ENCODE results near the gene MS4A5. TPM values are rescaled to one million over a fixed set of nuclear protein-coding genes. Genes with fewer than 3 reads are reported as not detected.

MS4A5 gene
- total RNA-seq = not detected

- Mint-ChIP-seq H3K36me3 (ENCODE audit: low read depth) (no peaks in the 10 kb centered on the region), H3K4me1 (ENCODE audit: low read depth) (no peaks in the 10 kb centered on the region), H3K4me3 (no peak within 1 kb of the TSS), H3K27ac (no peak within 1 kb of the TSS), H3K9me3 (no peaks in the 10 kb centered on the region), H3K27me3 (ENCODE audit: low read depth) (peaks cover 11% of the 10 kb centered on the region)
- CTCF ChIA-PET = interaction anchor here (0.6 kb wide), 1 partner anchor 338 kb away, joined by 3 read pairs; no protein-coding TSS in a partner anchor
- intact Hi-C loops (cut with micrococcal nuclease) = no loop called here
- DNase-seq = no peak
These were observed at the start of gene MS4A5 for GRCh38 chr11:60429272-60429671. TSS of gene MS4A5 (plus strand) at chr11:60429572. CDS start at chr11:60429675, 103 bp downstream.

- no peaks in the 10 kb centered on the region for H3K4me1 Mint-ChIP-seq (ENCODE audit: low read depth)
- CTCF ChIA-PET = no interaction called here
- peaks cover 10% of the 10 kb centered on the region for H3K27me3 Mint-ChIP-seq (ENCODE audit: low read depth)
- H3K4me3 Mint-ChIP-seq = no peak overlapping the region
- no peak for DNase-seq
- H3K36me3 Mint-ChIP-seq (ENCODE audit: low read depth) = no peaks in the 10 kb centered on the region
- H3K27ac Mint-ChIP-seq = no peak overlapping the region
- no peaks in the 10 kb centered on the region for H3K9me3 Mint-ChIP-seq
- intact Hi-C loops (cut with micrococcal nuclease) = no loop called here
These were observed 40.0 kb upstream of the MS4A5 start for GRCh38 chr11:60389279-60389910.

GRCh38 chr11:60390419-60390818 lies 39.0 kb upstream of the MS4A5 start:
- H3K4me1 Mint-ChIP-seq (ENCODE audit: low read depth) = no peaks in the 10 kb centered on the region
- intact Hi-C loops (cut with micrococcal nuclease) = no loop called here
- no peak overlapping the region for H3K27ac Mint-ChIP-seq
- no peaks in the 10 kb centered on the region for H3K9me3 Mint-ChIP-seq
- H3K27me3 Mint-ChIP-seq (ENCODE audit: low read depth) = peaks cover 10% of the 10 kb centered on the region
- no peaks in the 10 kb centered on the region for H3K36me3 Mint-ChIP-seq (ENCODE audit: low read depth)
- no peak for DNase-seq
- CTCF ChIA-PET = no interaction called here
- H3K4me3 Mint-ChIP-seq = no peak overlapping the region

GRCh38 chr11:60392361-60392760 lies 37.0 kb upstream of the MS4A5 start:
- CTCF ChIA-PET = no interaction called here
- Mint-ChIP-seq H3K36me3 (ENCODE audit: low read depth) (no peaks in the 10 kb centered on the region), H3K4me3 (no peak overlapping the region), H3K9me3 (no peaks in the 10 kb centered on the region), H3K4me1 (ENCODE audit: low read depth) (no peaks in the 10 kb centered on the region), H3K27me3 (ENCODE audit: low read depth) (peaks cover 9% of the 10 kb centered on the region), H3K27ac (no peak overlapping the region)
- DNase-seq = no peak
- intact Hi-C loops (cut with micrococcal nuclease) = no loop called here

- CTCF ChIA-PET = no interaction called here
- no peaks in the 10 kb centered on the region for H3K36me3 Mint-ChIP-seq (ENCODE audit: low read depth)
These were observed 36.4 kb upstream of the MS4A5 start for GRCh38 chr11:60393016-60393415.

GRCh38 chr11:60394666-60395380 lies 34.5 kb upstream of the MS4A5 start:
- CTCF ChIA-PET = no interaction called here
- DNase-seq = no peak
- Mint-ChIP-seq H3K27me3 (ENCODE audit: low read depth) (peaks cover 5% of the 10 kb centered on the region), H3K4me3 (no peak overlapping the region), H3K9me3 (no peaks in the 10 kb centered on the region), H3K4me1 (ENCODE audit: low read depth) (no peaks in the 10 kb centered on the region), H3K36me3 (ENCODE audit: low read depth) (no peaks in the 10 kb centered on the region), H3K27ac (no peak overlapping the region)
- intact Hi-C loops (cut with micrococcal nuclease) = no loop called here

More at GRCh38 chr11:60393016-60393415, 36.4 kb upstream of the MS4A5 start:
- Mint-ChIP-seq H3K4me3 (no peak overlapping the region), H3K27ac (no peak overlapping the region), H3K27me3 (ENCODE audit: low read depth) (peaks cover 12% of the 10 kb centered on the region), H3K9me3 (no peaks in the 10 kb centered on the region), H3K4me1 (ENCODE audit: low read depth) (no peaks in the 10 kb centered on the region)
- no peak for DNase-seq
- intact Hi-C loops (cut with micrococcal nuclease) = no loop called here

GRCh38 chr11:60396382-60396781 lies 33.0 kb upstream of the MS4A5 start, which contains the start of gene MS4A14:
TSS of gene MS4A14 (plus strand) at chr11:60396459. CDS start at chr11:60396579, 120 bp downstream.
- H3K36me3 Mint-ChIP-seq (ENCODE audit: low read depth) = no peaks in the 10 kb centered on the region
- CTCF ChIA-PET = no interaction called here
- H3K9me3 Mint-ChIP-seq = no peaks in the 10 kb centered on the region

GRCh38 chr11:60396799-60397198 lies 32.6 kb upstream of the MS4A5 start:
- Mint-ChIP-seq H3K4me3 (no peak overlapping the region), H3K9me3 (no peaks in the 10 kb centered on the region), H3K27ac (no peak overlapping the region), H3K36me3 (ENCODE audit: low read depth) (no peaks in the 10 kb centered on the region), H3K27me3 (ENCODE audit: low read depth) (peaks cover 5% of the 10 kb centered on the region), H3K4me1 (ENCODE audit: low read depth) (no peaks in the 10 kb centered on the region)
- no peak for DNase-seq
- intact Hi-C loops (cut with micrococcal nuclease) = no loop called here
- CTCF ChIA-PET = no interaction called here

More at GRCh38 chr11:60396382-60396781, 33.0 kb upstream of the MS4A5 start, which contains the start of gene MS4A14:
- DNase-seq = no peak
- H3K4me1 Mint-ChIP-seq (ENCODE audit: low read depth) = no peaks in the 10 kb centered on the region
- no peak within 1 kb of the TSS for H3K4me3 Mint-ChIP-seq
- intact Hi-C loops (cut with micrococcal nuclease) = no loop called here
- H3K27ac Mint-ChIP-seq = no peak within 1 kb of the TSS
- peaks cover 5% of the 10 kb centered on the region for H3K27me3 Mint-ChIP-seq (ENCODE audit: low read depth)

- H3K27me3 Mint-ChIP-seq (ENCODE audit: low read depth) = peaks cover 12% of the 10 kb centered on the region
- no peak overlapping the region for H3K4me3 Mint-ChIP-seq
- CTCF ChIA-PET = no interaction called here
- no peak for DNase-seq
- no peaks in the 10 kb centered on the region for H3K36me3 Mint-ChIP-seq (ENCODE audit: low read depth)
- H3K4me1 Mint-ChIP-seq (ENCODE audit: low read depth) = no peaks in the 10 kb centered on the region
- no peak overlapping the region for H3K27ac Mint-ChIP-seq
- no peaks in the 10 kb centered on the region for H3K9me3 Mint-ChIP-seq
- intact Hi-C loops (cut with micrococcal nuclease) = no loop called here
These were observed 9.4 kb upstream of the MS4A5 start for GRCh38 chr11:60420015-60420414.

- H3K27me3 Mint-ChIP-seq (ENCODE audit: low read depth) = peaks cover 3% of the 10 kb centered on the region
- no peaks in the 10 kb centered on the region for H3K4me1 Mint-ChIP-seq (ENCODE audit: low read depth)
- CTCF ChIA-PET = no interaction called here
These were observed 6.8 kb upstream of the MS4A5 start for GRCh38 chr11:60422609-60423008.

GRCh38 chr11:60428517-60428916 lies 855 bp upstream of the MS4A5 start:
- CTCF ChIA-PET = no interaction called here
- Mint-ChIP-seq H3K4me1 (ENCODE audit: low read depth) (no peaks in the 10 kb centered on the region), H3K36me3 (ENCODE audit: low read depth) (no peaks in the 10 kb centered on the region), H3K27ac (no peak overlapping the region), H3K9me3 (no peaks in the 10 kb centered on the region), H3K27me3 (ENCODE audit: low read depth) (peaks cover 11% of the 10 kb centered on the region), H3K4me3 (no peak overlapping the region)
- no peak for DNase-seq
- intact Hi-C loops (cut with micrococcal nuclease) = no loop called here

More at GRCh38 chr11:60422609-60423008, 6.8 kb upstream of the MS4A5 start:
- no peak for DNase-seq
- H3K27ac Mint-ChIP-seq = no peak overlapping the region
- no peaks in the 10 kb centered on the region for H3K9me3 Mint-ChIP-seq
- no peaks in the 10 kb centered on the region for H3K36me3 Mint-ChIP-seq (ENCODE audit: low read depth)
- no peak overlapping the region for H3K4me3 Mint-ChIP-seq
- intact Hi-C loops (cut with micrococcal nuclease) = no loop called here

- Mint-ChIP-seq H3K4me1 (ENCODE audit: low read depth) (no peaks in the 10 kb centered on the region), H3K4me3 (no peak overlapping the region), H3K9me3 (no peaks in the 10 kb centered on the region), H3K36me3 (ENCODE audit: low read depth) (no peaks in the 10 kb centered on the region), H3K27me3 (ENCODE audit: low read depth) (peaks cover 11% of the 10 kb centered on the region), H3K27ac (no peak overlapping the region)
- no peak for DNase-seq
- CTCF ChIA-PET = no interaction called here
- intact Hi-C loops (cut with micrococcal nuclease) = no loop called here
These were observed 1.9 kb downstream of the MS4A5 start for GRCh38 chr11:60431251-60431650.

- Mint-ChIP-seq H3K4me3 (no peak overlapping the region), H3K27ac (no peak overlapping the region), H3K36me3 (ENCODE audit: low read depth) (no peaks in the 10 kb centered on the region), H3K27me3 (ENCODE audit: low read depth) (peaks cover 8% of the 10 kb centered on the region), H3K9me3 (no peaks in the 10 kb centered on the region), H3K4me1 (ENCODE audit: low read depth) (no peaks in the 10 kb centered on the region)
- intact Hi-C loops (cut with micrococcal nuclease) = no loop called here
- CTCF ChIA-PET = no interaction called here
- DNase-seq = no peak
These were observed 4.0 kb downstream of the MS4A5 start for GRCh38 chr11:60433401-60433800.

Measured in activated naive CD4-positive, alpha-beta T cell treated with anti-CD3 and anti-CD28 coated beads for 36 hours (primary cell).